ENCODE data around the gene CFAP46.
"Not testable (repeated sequence)": the region's sequence is repeated elsewhere in the genome, so short reads cannot be mapped to it uniquely, and the experiment has no call there.

CFAP46 gene

GRCh38 chr10:132943791-132944404, 1.5 kb upstream of the CFAP46 start:
- DNase-seq, result no peak

DNA sequence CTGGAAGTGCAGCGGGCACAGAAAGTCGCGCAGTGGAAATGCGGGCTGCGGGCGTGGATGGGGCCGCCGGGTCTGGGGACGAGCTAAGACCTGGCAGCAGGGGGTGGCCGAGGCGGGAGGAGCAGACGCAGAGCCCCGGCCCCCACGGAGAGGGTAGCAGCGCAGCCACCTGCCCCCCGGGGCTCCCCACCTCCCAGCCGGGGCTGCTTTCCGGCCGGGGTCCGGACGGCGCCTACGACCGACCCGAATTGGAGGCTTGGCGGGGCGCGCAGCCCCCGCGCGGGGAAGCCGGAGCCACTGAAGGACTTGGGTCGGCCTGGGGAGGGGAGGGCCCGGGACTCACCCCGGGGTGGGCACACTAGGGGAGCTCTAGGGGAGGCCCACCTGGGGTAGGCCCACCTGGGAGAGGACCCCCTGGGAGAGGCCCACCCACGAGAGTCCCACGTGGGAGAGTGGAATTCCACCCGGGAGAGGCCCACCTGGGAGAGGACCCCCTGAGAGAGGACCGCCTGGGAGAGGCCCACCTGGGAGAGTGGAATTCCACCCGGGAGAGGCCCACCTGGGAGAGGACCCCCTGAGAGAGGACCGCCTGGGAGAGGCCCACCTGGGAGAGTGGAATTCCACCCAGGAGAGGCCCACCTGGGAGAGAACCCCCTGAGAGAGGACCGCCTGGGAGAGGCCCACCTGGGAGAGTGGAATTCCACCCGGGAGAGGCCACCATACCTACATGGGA, 854 bp upstream of the CFAP46 start:
- DNase-seq, result no peak

DNA sequence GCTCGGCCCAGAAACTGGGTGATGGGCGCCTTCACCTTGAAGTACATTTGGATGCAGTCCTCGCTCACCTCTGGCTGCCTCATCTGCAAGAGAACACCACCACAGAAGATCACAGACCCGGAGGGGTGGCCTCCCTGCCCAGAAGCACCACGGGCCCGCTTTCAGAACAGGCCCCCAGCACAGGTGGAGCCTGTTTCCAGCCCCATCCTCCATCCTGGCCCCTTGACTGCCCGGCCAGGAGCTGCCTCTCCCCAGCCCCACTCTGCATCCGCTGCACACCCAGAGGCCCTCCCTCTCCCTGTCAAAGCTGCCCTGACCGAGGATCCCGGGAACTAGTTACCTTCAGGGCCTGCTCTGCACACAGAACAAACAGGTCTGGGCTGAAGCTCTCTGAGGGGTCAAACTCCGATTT, 724 bp downstream of the CFAP46 start:
- DNase-seq, result no peak

DNA sequence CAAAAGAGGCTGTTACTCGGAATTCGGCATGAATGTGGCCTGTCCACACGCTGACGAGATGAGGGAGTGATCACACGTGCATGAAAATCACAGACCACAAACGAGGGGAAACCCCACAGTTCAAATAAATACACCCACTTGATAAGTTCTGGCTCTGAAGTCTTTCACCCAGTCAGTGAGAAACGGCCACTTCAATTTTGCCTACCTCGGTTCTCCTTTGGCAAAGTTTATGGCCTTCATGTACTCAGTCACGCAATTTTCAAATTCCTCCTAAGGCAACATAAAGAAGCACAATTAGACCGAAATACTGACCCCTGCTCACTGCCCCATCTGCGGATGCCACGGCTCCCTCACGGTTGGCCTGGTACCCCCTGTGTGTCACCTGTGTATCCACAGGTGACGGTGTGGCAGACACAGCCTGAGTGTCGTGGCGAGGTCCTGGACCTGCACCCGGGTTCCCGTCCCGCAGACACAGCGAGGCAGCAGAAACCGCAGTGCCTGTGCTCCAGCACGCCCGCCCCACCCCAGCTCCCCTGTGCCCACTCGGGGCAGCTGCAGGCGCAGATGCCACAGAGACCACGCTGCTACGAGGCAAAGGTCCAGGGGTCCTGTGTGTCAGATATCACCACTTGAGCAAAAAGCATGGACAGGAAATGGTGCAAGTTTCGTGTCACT, 1.4 kb downstream of the CFAP46 start:
- no peak for DNase-seq

GRCh38 chr10:132939957-132940790, 2.2 kb downstream of the CFAP46 start:
- DNase-seq, result peak; percentile 28 to 33

GRCh38 chr10:132939378-132939955, 2.9 kb downstream of the CFAP46 start:
- no peak for DNase-seq

GRCh38 chr10:132938472-132939339, 3.7 kb downstream of the CFAP46 start:
- DNase-seq, result no peak

GRCh38 chr10:132937861-132938260, 4.5 kb downstream of the CFAP46 start:
- DNase-seq, result no peak

DNA sequence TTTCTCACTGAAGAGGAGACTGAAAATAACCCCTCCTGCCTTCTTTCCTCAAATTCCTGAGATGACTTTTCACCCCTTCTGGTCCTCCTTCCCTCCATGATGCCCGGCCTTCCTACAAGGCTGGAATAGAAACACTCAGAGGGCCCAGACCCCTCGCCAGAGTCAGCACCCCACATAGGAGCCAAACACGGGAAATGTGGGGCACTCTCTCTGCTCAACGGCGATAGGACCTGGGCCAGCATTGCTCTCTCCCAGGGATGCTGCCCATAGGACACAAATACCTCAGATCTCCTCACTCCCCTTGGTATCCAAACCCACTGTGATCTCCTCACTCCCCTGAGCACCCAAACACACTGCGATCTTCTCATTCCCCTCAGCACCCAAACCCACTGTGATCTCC, 7.4 kb downstream of the CFAP46 start:
- no peak for DNase-seq

- no peak for DNase-seq
Observed at GRCh38 chr10:132933308-132934042, 8.9 kb downstream of the CFAP46 start.

DNA sequence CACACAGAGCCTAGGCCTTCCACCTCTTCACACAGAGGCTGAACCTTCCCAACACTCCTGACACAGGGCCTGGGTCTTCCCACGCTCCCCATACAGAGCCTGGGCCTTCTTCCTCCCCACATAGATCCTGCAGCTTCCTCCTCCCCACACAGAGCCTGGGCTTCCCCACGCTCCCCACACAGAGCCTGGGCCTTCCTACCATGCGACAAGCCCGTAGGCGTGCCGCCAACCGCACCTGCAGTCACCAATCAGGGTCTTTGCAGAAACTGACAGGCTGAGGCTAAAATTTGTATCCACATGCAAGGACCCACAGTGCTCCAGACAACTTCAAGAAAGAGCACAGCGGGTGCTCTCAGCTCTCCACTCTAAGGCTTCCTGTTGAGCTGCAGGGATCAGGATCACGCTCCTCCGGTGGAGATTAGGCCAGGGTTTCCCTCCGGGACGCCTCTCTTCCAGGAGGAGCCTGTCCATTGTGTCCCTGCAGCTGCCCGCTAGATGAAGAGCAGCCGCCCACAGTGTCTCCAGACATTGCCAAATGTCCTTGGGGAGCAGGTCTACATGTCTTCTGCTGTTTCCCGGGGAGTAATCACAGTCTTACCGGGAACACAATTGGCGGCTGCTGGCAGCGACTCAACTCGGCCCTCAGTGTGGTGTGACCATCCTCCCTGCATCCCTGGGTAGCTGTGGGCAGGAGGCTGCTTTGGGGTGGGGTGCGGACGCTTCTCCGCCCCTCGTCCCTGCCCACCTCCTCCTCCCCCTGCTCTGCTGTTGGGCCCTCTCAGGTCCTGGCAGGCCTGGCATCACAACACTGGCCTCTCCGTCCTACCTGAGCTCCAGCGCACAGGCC, 9.7 kb downstream of the CFAP46 start:
- peak in 1 of 2 donors; percentile 21 for DNase-seq

DNA sequence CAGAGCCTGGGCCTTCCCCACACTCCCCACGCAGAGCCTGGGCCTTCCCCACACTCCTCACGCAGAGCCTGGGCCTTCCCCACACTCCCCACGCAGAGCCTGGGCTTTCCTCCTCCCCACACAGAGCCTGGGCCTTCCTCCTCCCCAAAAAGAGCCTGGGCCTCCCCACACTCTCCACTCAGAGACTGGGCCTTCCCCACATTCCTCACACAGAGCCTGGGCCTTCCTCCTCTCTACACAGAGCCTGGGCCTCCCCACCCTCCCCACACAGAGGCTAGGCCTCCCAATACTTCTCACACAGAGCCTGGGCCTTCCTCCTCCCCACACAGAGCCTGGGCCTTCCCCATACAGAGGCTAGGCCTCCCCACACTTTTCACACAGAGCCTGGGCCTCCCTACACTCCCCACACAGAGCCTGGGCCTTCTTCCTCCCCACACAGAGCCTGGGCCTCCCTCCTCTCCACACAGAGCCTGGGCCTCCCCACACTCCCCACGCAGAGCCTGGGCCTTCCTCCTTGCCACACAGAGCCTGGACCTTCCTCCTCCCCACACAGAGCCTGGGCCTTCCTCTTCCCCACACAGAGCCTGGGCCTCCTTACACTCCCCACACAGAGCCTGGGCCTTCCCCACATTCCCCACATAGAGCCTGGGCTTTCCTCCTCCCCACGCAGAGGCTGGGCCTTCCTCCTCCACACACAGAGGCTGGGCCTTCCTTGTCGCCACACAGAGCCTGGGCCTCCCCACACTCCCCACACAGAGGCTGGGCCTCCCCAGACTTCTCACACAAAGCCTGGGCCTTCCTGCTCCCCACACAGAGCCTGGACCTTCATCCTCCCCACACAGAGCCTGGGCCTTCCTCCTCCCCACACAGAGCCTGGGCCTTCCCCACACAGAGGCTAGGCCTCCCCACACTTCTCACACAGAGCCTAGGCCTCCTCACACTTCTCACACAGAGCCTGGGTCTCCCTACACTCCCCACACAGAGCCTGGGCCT, 10.8 kb downstream of the CFAP46 start:
- not testable (repeated sequence) for DNase-seq

DNA sequence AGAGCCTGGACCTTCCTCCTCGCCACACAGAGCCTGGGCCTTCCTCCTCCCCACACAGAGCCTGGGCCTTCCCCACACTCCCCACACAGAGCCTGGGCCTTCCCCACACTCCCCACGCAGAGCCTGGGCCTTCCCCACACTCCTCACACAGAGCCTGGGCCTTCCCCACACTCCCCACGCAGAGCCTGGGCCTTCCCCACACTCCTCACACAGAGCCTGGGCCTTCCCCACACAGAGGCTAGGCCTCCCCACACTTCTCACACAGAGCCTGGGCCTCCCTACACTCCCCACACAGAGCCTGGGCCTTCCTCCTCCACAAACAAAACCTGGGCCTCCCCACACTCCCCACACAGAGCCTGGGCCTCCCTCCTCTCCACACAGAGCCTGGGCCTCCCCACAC, 11.7 kb downstream of the CFAP46 start:
- DNase-seq, result not testable (repeated sequence)

DNA sequence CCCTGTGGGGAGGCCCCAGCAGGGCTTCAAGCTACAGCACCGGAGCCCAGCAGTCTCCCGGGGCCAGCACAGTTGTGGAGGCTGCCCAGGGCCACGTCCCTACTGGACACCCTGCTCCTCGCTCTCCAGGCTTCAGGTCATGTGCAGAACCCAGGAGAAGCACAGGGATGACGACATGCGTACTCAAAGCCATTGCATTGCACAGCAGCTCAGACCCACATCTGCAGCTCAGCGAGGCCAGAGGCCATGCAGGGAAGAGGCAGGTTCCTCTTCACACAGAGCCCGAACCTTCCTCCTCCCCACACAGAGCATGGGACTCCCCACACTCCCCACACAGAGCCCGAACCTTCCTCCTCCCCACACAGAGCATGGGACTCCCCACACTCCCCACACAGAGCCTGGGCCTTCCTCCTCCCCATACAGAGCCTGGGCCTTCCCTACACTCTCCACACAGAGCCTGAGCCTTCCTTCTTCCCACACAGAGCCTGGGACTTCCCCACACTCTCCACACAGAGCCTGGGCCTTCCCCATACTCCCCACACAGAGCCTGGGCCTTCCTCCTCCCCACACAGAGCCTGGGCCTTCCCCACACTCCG, 12.3 kb downstream of the CFAP46 start:
- DNase-seq, result no peak

DNA sequence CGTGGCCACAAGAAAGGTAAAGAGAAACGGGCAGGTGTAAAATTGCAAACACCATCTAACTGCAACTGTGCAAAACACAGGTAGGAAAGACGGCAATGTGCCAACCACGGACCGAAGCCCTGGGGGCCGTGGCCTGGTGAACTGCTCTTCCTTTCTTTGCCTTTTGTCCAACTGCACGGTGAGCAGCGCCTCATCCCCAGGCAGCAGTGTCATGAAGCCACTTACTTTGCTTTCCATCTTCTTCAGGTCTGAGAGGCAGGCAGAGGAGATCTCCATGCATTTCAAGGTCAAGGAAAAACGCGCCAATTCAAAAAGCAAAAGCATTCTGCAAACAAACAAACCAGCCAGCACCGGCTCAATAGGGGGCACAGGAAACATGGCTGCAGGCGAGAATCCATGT, 12.9 kb downstream of the CFAP46 start:
- DNase-seq, result no peak

DNA sequence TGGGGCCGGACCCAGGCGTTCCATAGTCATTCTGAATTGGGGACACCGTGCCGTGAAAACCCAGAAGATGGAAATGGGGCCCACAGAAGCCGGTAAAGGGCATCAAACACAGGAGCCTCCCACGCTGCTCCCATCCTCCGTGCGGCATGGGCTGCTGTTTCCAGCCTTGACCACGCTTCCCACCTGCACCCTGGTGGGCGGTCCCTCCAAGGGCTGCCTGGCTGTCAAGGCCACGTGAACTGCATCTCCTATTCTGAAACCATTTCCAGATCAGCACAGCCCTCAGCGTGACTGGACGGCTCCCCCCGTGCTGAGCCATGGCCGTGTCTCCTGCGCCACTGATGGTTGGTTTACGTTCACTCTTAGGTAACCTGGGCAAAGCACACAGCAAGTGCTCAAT, 14.1 kb downstream of the CFAP46 start:
- no peak for DNase-seq

- DNase-seq, result no peak
Observed at GRCh38 chr10:132927824-132928223, 14.5 kb downstream of the CFAP46 start.

Measured in CD4-positive, alpha-beta T cell treated with Interferon alpha-2 for 1 hour (primary cell).